Hindlimb muscle (tissue), 1 donor: ENCODE data around the gene LAT. TPM values are rescaled to one million over a fixed set of nuclear protein-coding genes. Genes with fewer than 3 reads are reported as not detected.

Experiments
- DNase-seq: peaks from one replicate; pipeline ENCODE4 v3.0.0-alpha.2; 2013
- polyA plus RNA-seq: library from polyadenylated mRNA; unstranded; fragments of 120-200 nt; gene quantifications from one replicate; pipeline ENCODE4 v1.2.1, GENCODE V29; 2013; ENCODE audit not compliant: insufficient read length

LAT gene
- polyA plus RNA-seq, 1 donor, result 2.2 TPM

GRCh38 chr16:29009050-29009837, 24.4 kb downstream of the LAT start:
- DNase-seq, result no peak

- DNase-seq, result no peak
Observed at GRCh38 chr16:29009838-29010166, 24.9 kb downstream of the LAT start.

GRCh38 chr16:29011112-29011511, 26.3 kb downstream of the LAT start:
- DNase-seq, result no peak

- DNase-seq, result no peak
Observed at GRCh38 chr16:29011851-29012250, 27.0 kb downstream of the LAT start.

GRCh38 chr16:29012913-29013553, 28.2 kb downstream of the LAT start:
- no peak for DNase-seq

- no peak for DNase-seq
Observed at GRCh38 chr16:29014561-29015069, 29.8 kb downstream of the LAT start.

- DNase-seq, result no peak
Observed at GRCh38 chr16:29022196-29022595, 37.3 kb downstream of the LAT start.

GRCh38 chr16:29023279-29024277, 38.7 kb downstream of the LAT start:
- no peak for DNase-seq

GRCh38 chr16:29024278-29024677, 39.4 kb downstream of the LAT start:
- DNase-seq, result no peak

GRCh38 chr16:29025218-29025617, 40.4 kb downstream of the LAT start:
- no peak for DNase-seq

- no peak for DNase-seq
Observed at GRCh38 chr16:29025735-29026134, 40.9 kb downstream of the LAT start.

GRCh38 chr16:29028457-29029167, 43.8 kb downstream of the LAT start:
- DNase-seq, result no peak

- no peak for DNase-seq
Observed at GRCh38 chr16:29029168-29029994, 44.5 kb downstream of the LAT start.

- no peak for DNase-seq
Observed at GRCh38 chr16:29030086-29030840, 45.4 kb downstream of the LAT start.

Other genes starting within 250 kb of the LAT start
- gene NPIPB9, start 233.3 kb upstream of the LAT start, polyA plus RNA-seq, result 2.6 TPM
- gene ATXN2L, start 162.1 kb upstream of the LAT start, polyA plus RNA-seq, result 85.5 TPM
- 165 TPM for gene TUFM, start 138.7 kb upstream of the LAT start, polyA plus RNA-seq
- 56.2 TPM for gene SH2B1, start 121.2 kb upstream of the LAT start, polyA plus RNA-seq
- gene ATP2A1, start 106.6 kb upstream of the LAT start, polyA plus RNA-seq, result 758 TPM
- 17.1 TPM for gene RABEP2, start 59.8 kb upstream of the LAT start, polyA plus RNA-seq
- 0.32 TPM for gene CD19, start 53.1 kb upstream of the LAT start, polyA plus RNA-seq
- 29.1 TPM for gene NFATC2IP, start 34.1 kb upstream of the LAT start, polyA plus RNA-seq
- 30.7 TPM for gene SPNS1, start 10.3 kb upstream of the LAT start, polyA plus RNA-seq